Ishikawa (cell line): ENCODE results near the gene HOXC4.

Experiments used
- CREB1 ChIP-seq: IDR thresholded peaks from 2 replicates; pipeline ENCODE4 v1.6.1; 2012; ENCODE audit warnings: low read depth
- EP300 ChIP-seq: IDR thresholded peaks from 2 replicates; pipeline ENCODE4 v1.6.1; 2012; ENCODE audit warnings: borderline replicate concordance
- TAF1 ChIP-seq: IDR thresholded peaks from 2 replicates; pipeline ENCODE4 v1.6.1; 2012; ENCODE audit warnings: low read depth, mild to moderate bottlenecking
- TCF12 ChIP-seq: IDR thresholded peaks from 2 replicates; pipeline ENCODE4 v1.6.1; 2012; ENCODE audit warnings: low read depth
- TEAD4 ChIP-seq: IDR thresholded peaks from 2 replicates; pipeline ENCODE4 v1.6.1; 2012

- TF ChIP-seq TAF1 = no peak
- TF ChIP-seq TEAD4 = no peak
- no peak for TF ChIP-seq EP300
- no peak for TF ChIP-seq TCF12
- no peak for TF ChIP-seq CREB1
Measured at GRCh38 chr12:54032627-54033100, 21.0 kb upstream of the HOXC4 start, which contains the start of gene HOXC5.
